Neural cell (in vitro differentiated cells): Measurements from ENCODE around the gene MAPK4. TPM values are rescaled to one million over a fixed set of nuclear protein-coding genes. Genes with fewer than 3 reads are reported as not detected.

Experiments used
- H2AFZ ChIP-seq: fragments of 200-600, 300-800 bp; sonication (generic), shearing (Covaris generic); 2 replicates; pipeline ENCODE4 v1.6.0; 2014; ENCODE audit warnings: low read depth, mild to moderate bottlenecking, antibody characterized with exemption, low read length, moderate library complexity
- H3F3A ChIP-seq: fragments of 200-600 bp; shearing (Covaris generic); 2 replicates; pipeline ENCODE4 v1.6.1; 2016; ENCODE audit warnings: mild to moderate bottlenecking, moderate library complexity, mixed read lengths, antibody characterized with exemption, low read length; ENCODE audit not compliant: insufficient read depth, poor library complexity, severe bottlenecking
- H3K27ac ChIP-seq: fragments of 200-600, 300-800 bp; sonication (generic), shearing (Covaris generic); 2 replicates; pipeline ENCODE4 v1.5.1; 2014; ENCODE audit warnings: mild to moderate bottlenecking, low read length, moderate library complexity
- H3K27me3 ChIP-seq: fragments of 300-800, 200-600 bp; sonication (generic), shearing (Covaris generic); 2 replicates; pipeline ENCODE4 v1.6.0; 2014; ENCODE audit warnings: mild to moderate bottlenecking, low read depth, low read length, moderate library complexity; ENCODE audit not compliant: insufficient read depth
- H3K36me3 ChIP-seq: fragments of 300-800, 200-600 bp; sonication (generic), shearing (Covaris generic); 2 replicates; pipeline ENCODE4 v1.5.1; 2014; ENCODE audit warnings: mild to moderate bottlenecking, antibody characterized with exemption, low read length, moderate library complexity; ENCODE audit not compliant: insufficient read depth
- H3K4me2 ChIP-seq: fragments of 300-800, 200-600 bp; sonication (generic), shearing (Covaris generic); 2 replicates; pipeline ENCODE4 v1.6.0; 2014; ENCODE audit warnings: mild to moderate bottlenecking, low read length
- H3K4me3 ChIP-seq: fragments of 300-800, 200-600 bp; sonication (generic), shearing (Covaris generic); 2 replicates; pipeline ENCODE4 v1.5.1; 2014; ENCODE audit warnings: mild to moderate bottlenecking, low read length, moderate library complexity
- H3K79me2 ChIP-seq: fragments of 200-600 bp; shearing (Covaris generic); replicated peaks from 2 replicates; pipeline ENCODE4 v1.6.0; 2014; ENCODE audit warnings: mild to moderate bottlenecking, low read length, moderate library complexity; ENCODE audit not compliant: insufficient read depth
- H3K9ac ChIP-seq: fragments of 300-800, 200-600 bp; sonication (generic), shearing (Covaris generic); 2 replicates; pipeline ENCODE4 v1.6.1; 2016; ENCODE audit warnings: mild to moderate bottlenecking, low read length, mixed read lengths
- H3K9me2 ChIP-seq: fragments of 200-600 bp; shearing (Covaris generic); 2 replicates; pipeline ENCODE4 v1.6.1; 2016; ENCODE audit warnings: mild to moderate bottlenecking, low read length, mixed read lengths; ENCODE audit not compliant: insufficient read depth
- H3K9me3 ChIP-seq: fragments of 200-600, 300-800 bp; sonication (generic), shearing (Covaris generic); 2 replicates; pipeline ENCODE4 v1.6.1; 2016; ENCODE audit warnings: mild to moderate bottlenecking, mixed run types, low read length, moderate library complexity, mixed read lengths
- H4K20me1 ChIP-seq: fragments of 200-600 bp; shearing (Covaris generic); 2 replicates; pipeline ENCODE4 v1.6.1; 2016; ENCODE audit warnings: mild to moderate bottlenecking, mixed run types; ENCODE audit not compliant: insufficient read depth
- CTCF ChIP-seq: fragments of 450-650 bp; IDR thresholded peaks from 2 replicates; pipeline ENCODE4 v1.5.1; 2014; ENCODE audit warnings: antibody characterized with exemption, mild to moderate bottlenecking, moderate library complexity; ENCODE audit not compliant: poor library complexity, severe bottlenecking
- EP300 ChIP-seq: fragments of 450-650 bp; conservative IDR thresholded peaks from 2 replicates; pipeline ENCODE4 v1.6.1; 2014; ENCODE audit warnings: antibody characterized with exemption, mild to moderate bottlenecking, moderate library complexity; ENCODE audit not compliant: poor library complexity, severe bottlenecking
- EZH2 ChIP-seq: fragments of 200-600, 300-800 bp; shearing (Covaris generic), sonication (generic); IDR thresholded peaks from 2 replicates; pipeline ENCODE4 v1.6.1; 2014; ENCODE audit warnings: antibody characterized with exemption, low read length, borderline replicate concordance, mild to moderate bottlenecking; ENCODE audit not compliant: insufficient read depth, poor library complexity, severe bottlenecking
- MXI1 ChIP-seq: fragments of 450-650 bp; conservative IDR thresholded peaks from 2 replicates; pipeline ENCODE4 v1.6.1; 2014; ENCODE audit warnings: antibody characterized with exemption, mild to moderate bottlenecking; ENCODE audit not compliant: poor library complexity, severe bottlenecking
- POLR2AphosphoS5 ChIP-seq: IDR thresholded peaks from 2 replicates; pipeline ENCODE4 v1.6.1; 2012
- RAD21 ChIP-seq: fragments of 450-650 bp; conservative IDR thresholded peaks from 2 replicates; pipeline ENCODE4 v1.6.1; 2014; ENCODE audit warnings: antibody characterized with exemption, mild to moderate bottlenecking, moderate library complexity
- REST ChIP-seq: IDR thresholded peaks from 2 replicates; pipeline ENCODE4 v1.6.1; 2012; ENCODE audit warnings: borderline replicate concordance
- SMC3 ChIP-seq: fragments of 450-650 bp; conservative IDR thresholded peaks from 2 replicates; pipeline ENCODE4 v1.6.1; 2014; ENCODE audit warnings: antibody characterized with exemption, mild to moderate bottlenecking, moderate library complexity; ENCODE audit not compliant: poor library complexity
- TAF1 ChIP-seq: IDR thresholded peaks from 2 replicates; pipeline ENCODE4 v1.6.1; 2012; ENCODE audit warnings: low read depth
- polyA plus RNA-seq: library from polyadenylated mRNA; depleted of rRNA; stranded (reverse); fragments of >200 nt; gene quantifications from 2 replicates; pipeline ENCODE4 v1.2.3, GENCODE V29; 2014

Gene MAPK4
- polyA plus RNA-seq, 1 donor from 2014 or later: 12.7 TPM

DNA sequence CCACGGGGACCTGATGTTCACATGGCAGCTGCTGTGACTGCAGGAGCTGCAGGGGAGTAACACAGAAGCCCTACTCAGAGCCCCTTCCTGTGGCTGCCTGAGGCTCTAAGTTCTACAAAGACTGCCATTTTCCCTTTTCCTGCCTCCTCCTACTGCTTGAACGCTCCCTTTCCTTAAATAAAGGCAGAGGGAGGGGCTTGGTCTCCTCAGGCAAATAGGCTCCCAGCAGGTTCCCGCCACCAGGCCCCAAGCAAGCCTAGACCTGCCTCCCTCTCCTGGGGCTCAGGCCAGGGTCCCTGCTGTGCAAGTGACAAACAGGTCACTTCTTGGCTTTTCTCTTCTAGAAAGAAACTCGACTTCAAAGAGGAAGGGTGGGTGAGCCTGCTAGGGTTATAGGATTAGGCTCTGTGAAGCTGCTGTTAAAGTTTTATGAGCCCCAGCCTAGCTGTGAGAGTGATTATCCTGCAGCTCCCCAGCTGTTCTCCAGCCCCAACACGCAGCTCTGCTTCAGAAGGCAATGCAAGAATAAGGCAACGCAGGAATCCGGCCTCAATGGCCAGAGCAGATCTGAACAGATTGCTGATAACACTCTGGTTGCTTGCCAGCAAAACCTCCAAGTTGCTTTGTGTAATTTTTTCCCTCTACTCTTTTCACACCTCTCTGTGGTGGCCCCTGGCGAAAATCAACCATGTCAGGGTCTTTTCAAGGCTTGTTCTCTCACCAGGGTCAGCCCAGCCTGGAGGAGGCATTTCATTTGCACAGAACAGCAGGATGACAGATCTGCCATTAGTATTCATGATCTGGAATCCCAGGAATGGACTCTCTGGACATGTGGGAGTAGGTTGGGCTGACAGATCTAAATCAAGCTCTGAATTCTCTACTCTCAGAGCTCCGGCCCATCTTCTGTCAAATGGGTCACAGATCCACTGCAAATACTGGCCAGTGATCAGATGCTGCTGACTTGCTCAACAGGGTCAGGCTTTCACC lies 188.6 kb downstream of the MAPK4 start:
- Histone ChIP-seq H3K79me2 (no peaks in the 10 kb centered on the region), H3K4me2 (no peak overlapping the region), H3K9me2 (no peaks in the 10 kb centered on the region), H3K27me3 (no peaks in the 10 kb centered on the region), H3K9me3 (no peaks in the 10 kb centered on the region), H3F3A (no peaks in the 10 kb centered on the region), H3K4me3 (no peak overlapping the region), H4K20me1 (no peaks in the 10 kb centered on the region), H2AFZ (no peak overlapping the region), H3K9ac (no peak overlapping the region), H3K36me3 (no peaks in the 10 kb centered on the region), H3K27ac (no peak overlapping the region)
- TF ChIP-seq TAF1 (no peak), EP300 (no peak), POLR2AphosphoS5 (no peak), SMC3 (no peak), EZH2 (no peak)

DNA sequence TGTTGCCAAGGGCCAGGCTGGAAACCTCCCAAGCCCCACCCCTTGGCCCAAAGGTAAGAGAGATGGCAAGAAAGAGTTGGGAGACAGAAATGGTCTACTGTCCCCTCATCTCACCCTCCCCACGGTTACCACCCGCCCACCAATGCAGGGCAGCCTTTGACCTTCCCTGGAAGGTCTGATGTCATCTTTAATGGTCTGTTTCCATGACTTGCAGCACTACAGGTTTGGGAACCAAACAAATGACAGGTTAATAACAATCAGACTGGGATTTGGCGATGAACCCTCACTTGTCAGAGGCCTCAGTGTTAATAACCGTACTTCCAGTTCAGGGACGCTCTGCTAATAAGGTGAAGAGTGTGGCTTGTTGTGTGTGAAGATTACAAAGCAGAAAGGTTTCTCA lies 189.5 kb downstream of the MAPK4 start:
- Histone ChIP-seq H3K9me2 (no peaks in the 10 kb centered on the region), H2AFZ (no peak overlapping the region)
- TF ChIP-seq POLR2AphosphoS5 (no peak), EZH2 (no peak), CTCF (no peak), TAF1 (no peak), SMC3 (no peak), REST (no peak), EP300 (no peak), MXI1 (no peak), RAD21 (no peak)

More for the DNA sequence above, 189.5 kb downstream of the MAPK4 start:
- H3K27ac ChIP-seq: no peak overlapping the region
- no peaks in the 10 kb centered on the region for H3K9me3 ChIP-seq
- no peaks in the 10 kb centered on the region for H3F3A ChIP-seq
- no peak overlapping the region for H3K4me2 ChIP-seq
- H3K4me3 ChIP-seq: no peak overlapping the region
- no peaks in the 10 kb centered on the region for H3K79me2 ChIP-seq
- H3K9ac ChIP-seq: no peak overlapping the region
- H3K36me3 ChIP-seq: no peaks in the 10 kb centered on the region
- H4K20me1 ChIP-seq: no peaks in the 10 kb centered on the region
- no peaks in the 10 kb centered on the region for H3K27me3 ChIP-seq
